ENCODE data around the gene HNRNPA1L2. TPM values are rescaled to one million over a fixed set of nuclear protein-coding genes. Genes with fewer than 3 reads are reported as not detected.

Gene HNRNPA1L2
- total and polyA plus RNA-seq, 9 of the 15 experiments (the other 6 are each of a cell fraction or from before 2014, with no cell fraction given) = 3.7 to 10.8 (median 6.8) TPM

DNA sequence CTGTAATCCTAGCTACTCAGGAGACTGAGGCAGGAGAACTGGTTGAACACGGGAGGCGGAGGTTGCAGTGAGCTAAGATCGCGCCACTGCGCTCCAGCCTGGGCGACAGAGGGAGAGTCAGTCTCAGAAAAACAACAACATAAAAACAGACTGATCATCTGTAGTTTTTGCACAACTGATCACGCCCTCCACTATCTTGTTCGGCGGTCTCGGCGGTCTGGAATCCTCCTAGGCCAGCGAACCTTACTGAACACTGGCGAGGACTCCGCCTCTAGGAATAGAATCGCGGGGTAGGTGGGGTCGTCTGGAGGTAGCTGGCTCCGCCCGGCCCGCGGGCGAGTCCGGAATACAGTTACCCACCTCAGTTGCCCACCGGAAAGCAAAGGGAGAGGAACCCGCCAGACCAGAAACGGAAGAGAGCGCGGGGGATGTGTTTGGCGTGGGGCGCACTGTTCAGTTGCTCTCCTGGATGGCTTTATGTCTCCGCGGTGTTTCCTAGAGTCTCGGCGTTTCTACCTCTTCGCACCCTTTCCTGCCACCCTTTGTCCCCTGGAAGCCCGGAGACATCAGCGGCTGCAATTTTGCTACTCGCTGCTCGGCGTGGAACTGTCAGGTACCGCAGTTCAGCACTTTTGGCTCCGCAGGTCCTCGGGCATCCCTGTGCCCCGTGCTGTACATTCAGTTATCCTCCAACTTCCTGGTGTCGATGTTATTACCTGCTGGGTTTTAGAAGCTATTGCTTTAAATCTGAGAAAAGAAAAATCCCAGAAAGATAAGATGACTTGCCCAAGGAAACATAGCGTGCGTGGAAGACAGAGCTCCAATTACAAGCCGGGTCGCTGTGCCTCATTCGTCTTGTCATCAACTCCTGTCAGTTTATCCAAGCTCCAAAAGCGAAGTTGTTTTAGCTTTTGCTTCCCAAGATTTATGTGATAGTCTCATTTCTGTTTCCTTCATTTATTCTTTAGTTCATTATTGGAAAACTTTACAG lies 24.9 kb upstream of the HNRNPA1L2 start:
- H3K9me1 ChIP-seq (ENCODE audit: control insufficient read depth, insufficient read depth, low read length) = no peaks in the 10 kb centered on the region
- H3K27ac ChIP-seq (ENCODE audit: extremely low read depth, low read depth, low read length) = peak overlapping the region; percentile 68
- BruUV-seq (replicated peaks) = TSS peak; percentile 77
- no peaks in the 10 kb centered on the region for H3K9me3 ChIP-seq (replicated peaks; ENCODE audit: control insufficient read depth, insufficient read depth, low read depth, low read length)
- intact Hi-C loops (cut with micrococcal nuclease) = loop anchor here (1.0 kb wide), 1 partner anchor 35 kb away; the partner anchor contains the start of gene SUGT1
- POLR2A ChIA-PET = interaction anchor here (0.6 to 1.5 kb wide), 5 partner anchors 9 to 38 kb away, joined by 3 to 8 read pairs (median 6); partner anchors contain the start of gene SUGT1
- H3K4me3 ChIP-seq = peak overlapping the region; percentile 83
- in situ Hi-C loops (cut with MboI) = loop anchor here (10.0 to 25.0 kb wide), 3 partner anchors 187 to 545 kb away; no protein-coding TSS in a partner anchor
- CTCF ChIA-PET (ENCODE audit: low intra/inter-chr PET ratio) = no interaction called here
- H3K4me2 ChIP-seq (ENCODE audit: insufficient read depth, low read length) = peak overlapping the region; percentile 89
- no peaks in the 10 kb centered on the region for H4K20me1 ChIP-seq (replicated peaks; ENCODE audit: control insufficient read depth, insufficient read depth, low read length)
- WGBS (ENCODE audit: insufficient coverage, low coverage, missing lambda C conversion rate) = under 1% methylated on average over 48 of the region's 51 CpGs
- peak overlapping the region; percentile 97 for H2AFZ ChIP-seq (ENCODE audit: low read depth, low read length)
- H3K27me3 ChIP-seq (ENCODE audit: control insufficient read depth in 2 of 2, insufficient read depth in 2 of 2, low read length in 2 of 2) = no peaks in the 10 kb centered on the region
- H3K36me3 ChIP-seq (ENCODE audit: control insufficient read depth, insufficient read depth, low read length) = no peaks in the 10 kb centered on the region
- H3K79me2 ChIP-seq (ENCODE audit: control insufficient read depth, insufficient read depth, low read length) = peaks cover 10% of the 10 kb centered on the region
- H3K4me1 ChIP-seq (replicated peaks in 1 of 2; ENCODE audit: control insufficient read depth in 2 of 2, insufficient read depth in 2 of 2, low read length in 2 of 2) = no peaks in the 10 kb centered on the region; a peak in 2 of 5 replicates
- DNase-seq (ENCODE audit: extremely low read depth in 1 of 4, low spot score in 3 of 4) (peak; percentile 72 to 86 (median 78)), ATAC-seq (peak; percentile 99), FAIRE-seq (peak; percentile 71)
- H3K9ac ChIP-seq (ENCODE audit: insufficient read depth in 1 of 2, low read depth in 2 of 2, low read length in 2 of 2) = peak overlapping the region; percentile 76 to 96
- TF ChIP-seq TSHZ1 (CRISPR knock-in tag; IDR thresholded peaks at IDR 0.05) (no peak), SOX6 (IDR thresholded peaks at IDR 0.05) (0 out of 2 replicates have a peak, but pooled peaks have one; percentile 21), CREM (IDR thresholded peaks at IDR 0.05; ENCODE audit: low read depth) (peak; percentile 55; the same call in 1 of the 2 replicates), NCOA1 (IDR thresholded peaks at IDR 0.05; ENCODE audit: low read depth) (peak; percentile 94), ZNF592 (IDR thresholded peaks at IDR 0.05) (no peak), EGR1 (conservative IDR thresholded peaks at IDR 0.05) (no peak; the same call in 1 of the 2 replicates), MBD2 (IDR thresholded peaks at IDR 0.05; ENCODE audit: borderline replicate concordance, low read depth) (0 out of 2 replicates have a peak, but pooled peaks have one; percentile 25), GABPA (tag; conservative IDR thresholded peaks at IDR 0.05; ENCODE audit: low read depth) (peak; percentile 97), ZNF12 (CRISPR knock-in tag; IDR thresholded peaks at IDR 0.05) (no peak), PTBP1 (IDR thresholded peaks at IDR 0.05; ENCODE audit: low read depth, low read length) (no peak), NR2C2 (CRISPR knock-in tag; IDR thresholded peaks at IDR 0.05) (no peak), NR2C2 (tag; IDR thresholded peaks at IDR 0.05) (no peak; the same call in 1 of the 2 replicates), TRIM28 (IDR thresholded peaks at IDR 0.05) (no peak), NFIC (IDR thresholded peaks at IDR 0.05) (0 out of 2 replicates have a peak, but pooled peaks have one; percentile 10)
